HG03064 (cell line): ENCODE data around the gene ZMIZ1.

Experiments used
- ATAC-seq: cut with Tn5 transposase; IDR thresholded peaks from one replicate; pipeline ENCODE4 v1.9.1; 2021; ENCODE audit warnings: low read depth; ENCODE audit not compliant: unreplicated experiment

Gene ZMIZ1

DNA sequence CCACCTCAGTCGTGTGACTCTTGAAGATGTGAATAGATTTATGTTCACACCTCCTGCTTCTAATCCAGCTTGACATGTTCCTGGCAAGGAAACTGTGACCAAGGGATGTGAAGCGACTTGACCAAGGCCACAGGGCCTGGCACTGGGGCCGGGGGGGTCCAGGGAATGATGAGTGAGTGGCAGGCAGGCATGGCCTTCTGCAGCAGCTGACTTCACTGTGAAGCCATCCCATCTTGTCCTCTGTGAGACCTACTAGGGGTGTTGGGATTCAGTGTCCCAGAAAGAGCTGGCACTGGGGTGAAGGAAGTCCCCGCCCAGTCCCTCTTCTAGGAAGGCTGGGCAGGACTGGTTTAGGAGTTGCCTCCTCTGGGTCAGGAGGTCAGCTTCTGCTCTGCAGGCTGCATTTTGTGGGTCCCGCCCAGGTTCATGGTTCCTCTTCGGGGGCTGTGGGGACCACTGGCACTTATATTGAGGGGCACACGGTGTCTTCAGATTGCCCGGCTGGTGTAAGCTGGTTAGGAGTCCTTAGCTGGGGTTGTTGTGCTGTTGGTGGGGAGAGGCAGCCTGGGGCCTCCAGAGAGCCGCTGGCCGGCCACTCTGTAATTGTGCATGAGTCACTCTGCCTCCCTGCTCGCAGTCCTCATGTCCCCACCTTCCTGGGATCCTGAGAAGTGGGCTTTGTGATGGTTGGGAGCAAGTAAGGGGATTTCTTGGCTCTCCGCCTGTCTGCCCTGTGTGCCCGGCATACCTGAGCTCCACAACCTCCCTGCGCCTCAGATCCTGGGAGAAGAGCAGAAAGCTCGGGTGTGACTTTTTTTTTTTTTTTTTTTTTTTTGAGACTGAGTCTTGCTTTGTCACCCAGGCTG lies 11.0 kb downstream of the ZMIZ1 start:
- no peak for ATAC-seq

DNA sequence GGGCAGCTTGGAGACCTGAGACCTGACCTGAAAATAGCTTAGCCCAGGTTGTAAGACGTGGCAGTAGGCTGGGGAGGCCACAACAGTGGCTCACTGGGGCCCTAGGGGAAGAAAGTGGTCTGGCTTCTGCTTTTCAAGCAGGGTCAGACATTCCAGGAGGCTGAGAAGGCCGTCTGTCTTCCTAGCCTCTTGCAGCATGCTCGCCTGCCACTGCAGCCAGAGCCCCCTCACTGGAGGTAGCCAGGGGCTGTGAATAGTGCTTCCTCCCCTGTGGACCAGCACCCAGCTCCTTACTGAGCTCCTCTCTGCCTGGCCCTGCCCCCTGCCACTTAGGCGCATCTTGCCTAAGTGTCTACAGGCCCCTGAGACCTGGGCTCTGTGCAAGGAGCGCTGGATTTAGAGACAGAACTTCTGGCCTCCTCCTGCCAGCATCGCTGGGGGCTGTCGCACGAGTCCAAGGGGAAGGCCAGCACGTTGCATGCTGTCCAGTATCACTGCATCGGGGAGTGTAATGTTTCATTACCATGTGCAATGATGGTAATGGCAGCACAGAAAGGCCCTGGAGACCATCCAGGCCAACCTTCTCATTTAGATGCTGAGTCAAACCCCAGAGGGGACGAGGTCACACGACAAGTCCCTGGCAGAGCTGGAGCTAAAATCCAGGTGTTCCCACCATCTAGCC lies 12.7 kb downstream of the ZMIZ1 start:
- no peak for ATAC-seq

DNA sequence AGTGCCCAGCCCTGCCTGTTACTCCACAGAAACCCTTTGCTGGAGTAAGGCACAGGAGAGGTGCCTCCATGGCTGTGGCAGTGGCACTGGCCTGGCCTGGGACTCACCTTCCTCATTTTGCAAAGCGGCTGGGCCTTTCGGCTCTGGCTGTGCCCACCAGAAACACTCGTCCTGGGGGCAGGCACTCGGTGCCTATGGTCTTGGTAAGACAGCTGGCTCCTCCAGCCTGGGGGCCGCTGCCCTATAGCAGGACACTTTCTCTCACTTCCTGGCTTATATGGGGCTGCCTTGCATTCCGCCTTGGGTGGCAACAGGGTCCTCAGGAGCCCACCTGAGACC lies 13.2 kb downstream of the ZMIZ1 start:
- ATAC-seq, result no peak

DNA sequence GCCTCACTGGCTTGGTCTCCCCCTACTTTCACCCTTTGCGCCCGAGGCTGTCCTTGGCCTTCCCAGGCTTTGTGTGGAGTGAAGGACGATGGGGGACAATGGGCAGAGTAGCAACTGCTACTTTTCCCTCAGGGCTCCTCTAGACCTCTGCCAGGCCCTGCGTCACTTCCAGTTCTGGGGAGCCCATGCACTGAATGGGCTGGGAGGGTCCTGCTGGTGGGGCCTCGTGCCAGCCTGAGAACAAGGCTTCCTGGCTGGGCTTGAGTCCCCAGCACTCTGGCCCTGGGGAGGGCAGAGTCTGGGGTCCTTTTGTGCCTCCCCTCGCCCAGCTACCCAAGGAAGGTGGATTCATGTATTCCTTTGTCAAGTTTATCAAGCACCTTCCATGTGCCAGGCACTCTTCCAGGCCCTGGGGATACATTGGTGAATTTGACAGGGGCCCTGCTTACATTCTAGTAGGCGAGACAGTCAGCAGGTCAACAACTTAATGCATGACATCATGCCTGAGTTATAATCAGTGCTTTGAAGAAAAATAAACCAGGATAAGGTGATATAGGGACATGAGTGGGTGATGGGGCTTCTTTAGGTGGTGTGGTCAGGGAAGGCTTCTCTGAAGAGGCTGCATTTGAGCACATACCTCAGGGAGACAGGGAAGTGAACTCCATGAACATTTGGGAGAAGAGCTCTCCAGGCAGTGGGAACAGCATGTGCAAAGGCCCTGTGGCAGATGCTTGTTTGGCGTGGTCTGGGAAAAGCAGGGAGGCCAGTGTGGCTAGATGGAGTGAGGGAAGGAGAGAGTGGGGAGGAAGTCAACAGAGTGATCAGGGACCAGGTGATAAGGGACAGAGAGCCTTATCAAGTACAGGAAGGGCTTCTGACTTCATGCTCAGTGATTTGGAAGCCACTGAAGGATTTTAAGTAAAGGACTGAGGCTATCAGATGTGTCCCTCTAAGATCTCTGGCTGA lies 14.1 kb downstream of the ZMIZ1 start:
- ATAC-seq, result no peak

DNA sequence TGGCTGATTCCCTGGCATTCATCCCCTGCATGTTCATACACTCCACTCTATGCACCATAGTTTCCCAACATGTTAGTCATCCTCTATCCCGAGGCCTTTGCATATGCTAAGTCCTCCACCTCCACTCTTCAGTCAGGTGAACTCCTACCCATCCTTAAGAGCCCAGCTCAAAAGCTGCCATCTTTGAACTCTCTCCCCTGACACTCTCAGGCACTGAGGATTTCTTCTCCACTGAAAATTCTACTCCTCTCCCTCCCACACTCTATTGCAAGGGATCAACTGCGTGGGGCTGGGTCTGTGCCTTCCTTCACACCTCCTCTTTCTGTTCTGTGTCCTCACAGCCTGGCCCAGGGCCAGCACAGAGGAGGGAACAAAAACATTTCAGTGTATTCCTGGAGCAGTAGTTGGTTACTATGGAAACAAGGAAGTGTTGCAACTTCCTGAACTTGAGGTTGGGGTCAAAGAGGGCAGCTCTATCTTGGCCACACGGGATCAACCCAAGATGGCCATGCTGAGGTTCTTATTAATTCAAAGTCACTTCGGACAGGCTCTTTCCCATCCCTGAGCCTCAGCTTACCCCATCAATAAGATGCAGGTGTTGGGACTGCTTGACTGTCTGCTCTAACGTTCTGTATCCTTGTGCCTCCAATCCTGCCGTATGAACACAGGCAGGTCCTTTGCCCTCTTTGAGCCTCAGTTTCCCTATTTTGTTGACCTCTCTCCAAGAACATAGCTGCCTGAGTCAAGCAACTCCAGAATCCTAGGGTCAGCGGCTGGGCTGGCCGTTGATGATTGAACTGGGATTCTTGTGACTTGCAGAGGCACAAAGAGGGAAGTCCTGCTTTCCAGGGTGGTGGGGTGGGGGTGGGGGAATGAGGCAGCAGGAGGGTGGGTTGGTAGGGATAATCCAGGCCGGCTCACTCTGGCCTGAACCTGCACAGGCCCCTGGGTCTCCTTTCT lies 15.5 kb downstream of the ZMIZ1 start:
- ATAC-seq, result no peak

DNA sequence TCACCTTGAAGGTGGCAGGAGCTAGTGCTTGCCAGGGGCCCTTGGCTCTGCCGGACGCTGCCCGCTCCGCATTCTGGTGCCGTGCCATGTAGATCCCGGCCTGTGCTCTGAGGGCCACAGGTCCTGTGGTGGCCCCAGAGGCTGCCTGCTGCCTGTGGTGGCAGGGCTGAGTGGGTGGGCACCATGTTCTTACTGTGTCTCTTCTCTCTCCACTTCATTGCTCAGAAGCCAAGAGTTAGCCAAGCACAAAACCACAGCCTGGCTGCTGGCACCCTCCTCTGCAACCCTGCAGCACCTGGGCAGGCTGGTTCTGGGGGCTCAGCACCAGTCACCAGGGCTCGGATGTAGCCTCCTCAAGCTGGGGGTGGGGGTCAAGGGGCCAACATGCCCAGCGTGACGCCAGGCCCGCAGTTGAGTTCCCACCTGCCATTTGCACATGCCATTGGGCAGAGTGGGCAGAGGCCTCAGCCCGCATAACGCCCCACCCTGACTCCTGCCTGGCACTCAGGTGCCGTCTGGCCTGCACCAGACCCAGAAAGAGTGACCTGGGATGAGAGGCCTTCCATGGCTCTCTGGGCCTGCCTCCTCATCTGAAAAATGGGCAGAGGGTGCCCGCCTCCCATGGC lies 16.3 kb downstream of the ZMIZ1 start:
- ATAC-seq, result peak; percentile 50

DNA sequence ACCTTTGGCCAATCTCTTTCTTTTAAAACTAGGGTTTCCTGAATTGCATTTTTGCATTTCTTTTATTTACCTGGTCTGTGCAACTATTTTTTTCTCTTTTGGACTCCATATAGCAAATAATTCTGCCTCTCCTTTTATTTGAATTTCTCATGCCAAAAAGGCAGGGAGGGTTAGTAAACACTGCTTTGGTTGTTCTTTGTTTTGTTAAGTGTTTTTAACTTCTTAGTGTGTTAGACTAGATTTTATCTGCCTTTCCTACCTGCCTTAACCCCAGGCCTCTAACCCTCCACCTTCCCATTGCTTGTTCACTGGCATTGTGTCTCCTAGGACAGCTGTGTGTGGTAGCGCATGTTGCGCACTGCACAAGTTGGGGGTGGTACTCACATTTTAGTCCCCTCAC lies 18.1 kb downstream of the ZMIZ1 start:
- no peak for ATAC-seq

DNA sequence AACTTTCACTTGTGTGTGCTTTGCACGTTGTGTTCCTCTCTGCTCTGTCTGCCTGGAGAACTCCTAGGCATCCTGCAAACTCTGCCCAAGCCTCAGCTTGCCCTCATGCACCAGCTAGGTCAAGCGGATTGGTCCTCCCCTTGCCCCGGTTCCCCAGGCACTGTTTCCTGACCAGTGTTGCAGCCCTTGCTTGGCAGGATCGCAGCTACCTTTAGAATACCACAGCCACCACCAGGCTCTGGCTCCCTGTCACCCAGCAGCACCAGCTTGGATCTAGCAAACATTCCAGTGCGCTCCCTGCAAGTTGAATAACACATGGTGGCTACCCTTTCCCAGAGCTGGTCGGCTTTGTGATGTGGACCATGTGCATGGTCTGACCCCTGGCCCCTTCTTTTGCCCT lies 19.0 kb downstream of the ZMIZ1 start:
- ATAC-seq, result no peak

DNA sequence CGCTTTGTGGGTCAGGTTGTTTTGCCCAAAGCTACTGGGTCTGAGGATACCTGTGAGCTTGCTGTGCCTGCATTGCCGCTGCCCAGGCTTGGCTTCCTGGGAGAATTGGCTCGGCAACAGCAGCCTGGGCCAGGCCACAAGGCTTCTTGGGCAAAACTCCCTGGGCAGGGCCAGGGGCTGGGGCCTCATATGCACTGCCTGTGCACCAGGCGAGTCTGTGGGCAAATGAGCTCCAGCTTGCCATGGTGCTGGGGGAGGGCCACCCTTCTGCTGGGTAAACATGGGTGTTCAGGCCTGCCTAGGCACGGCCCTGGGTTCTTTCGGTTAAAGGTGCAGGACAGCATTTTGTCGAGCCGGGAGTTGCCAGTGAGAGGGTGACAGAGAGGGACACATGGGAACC lies 19.4 kb downstream of the ZMIZ1 start:
- no peak for ATAC-seq

DNA sequence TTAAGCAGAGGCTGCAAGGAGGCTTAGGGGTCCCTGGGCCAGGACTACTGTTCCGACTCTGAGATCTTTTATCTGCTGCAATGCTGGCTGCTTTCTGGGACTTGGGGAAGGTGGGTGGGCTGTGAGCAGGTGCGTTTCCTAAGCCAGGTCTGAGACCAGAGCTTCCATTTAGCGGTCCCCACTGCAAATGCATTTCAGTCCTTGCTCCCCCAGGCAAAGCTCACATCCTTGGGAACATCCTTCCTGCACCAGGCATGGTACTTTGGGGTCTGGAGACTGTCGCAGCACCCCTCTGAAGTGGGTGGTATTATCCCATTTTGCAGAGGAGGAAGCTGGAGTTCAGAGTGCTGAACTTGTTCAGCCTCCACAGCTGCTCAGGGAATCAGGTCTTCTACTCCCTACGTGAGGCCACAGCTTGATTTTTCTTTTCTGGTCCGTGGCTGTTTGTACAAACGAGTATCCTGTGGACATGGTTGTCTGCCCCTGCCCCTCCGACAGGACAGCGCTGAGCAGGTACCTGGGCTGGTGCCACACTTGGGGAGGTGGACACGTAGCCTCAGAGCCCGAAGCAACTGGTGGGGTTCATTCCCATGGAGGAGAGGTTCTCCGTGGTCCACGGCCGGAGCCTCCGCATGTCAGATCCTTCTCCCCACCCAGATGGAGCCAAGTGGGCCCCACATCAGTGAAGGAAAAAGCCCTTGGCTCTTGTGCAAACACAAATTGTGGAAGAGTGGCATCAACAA lies 20.0 kb downstream of the ZMIZ1 start:
- ATAC-seq, result no peak

DNA sequence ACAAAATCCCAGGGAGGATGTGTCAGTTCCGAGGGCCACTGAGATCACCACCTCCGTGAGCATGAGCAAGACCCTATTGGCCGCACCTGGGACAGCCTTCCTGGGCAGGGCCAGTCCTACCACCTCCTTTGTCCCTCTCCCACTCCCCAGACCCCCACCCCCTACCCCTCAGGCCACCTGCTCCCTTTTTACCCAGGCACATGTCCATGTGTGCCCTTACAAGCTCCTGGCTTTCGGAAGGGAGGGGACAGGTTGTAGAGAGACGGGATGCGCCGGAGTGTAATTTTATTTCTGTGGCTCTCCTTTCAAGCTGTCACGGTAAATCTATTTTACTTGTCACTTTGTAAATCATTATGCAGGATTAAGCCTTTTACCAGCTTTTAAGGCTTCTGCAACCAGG lies 20.9 kb downstream of the ZMIZ1 start:
- ATAC-seq, result no peak

DNA sequence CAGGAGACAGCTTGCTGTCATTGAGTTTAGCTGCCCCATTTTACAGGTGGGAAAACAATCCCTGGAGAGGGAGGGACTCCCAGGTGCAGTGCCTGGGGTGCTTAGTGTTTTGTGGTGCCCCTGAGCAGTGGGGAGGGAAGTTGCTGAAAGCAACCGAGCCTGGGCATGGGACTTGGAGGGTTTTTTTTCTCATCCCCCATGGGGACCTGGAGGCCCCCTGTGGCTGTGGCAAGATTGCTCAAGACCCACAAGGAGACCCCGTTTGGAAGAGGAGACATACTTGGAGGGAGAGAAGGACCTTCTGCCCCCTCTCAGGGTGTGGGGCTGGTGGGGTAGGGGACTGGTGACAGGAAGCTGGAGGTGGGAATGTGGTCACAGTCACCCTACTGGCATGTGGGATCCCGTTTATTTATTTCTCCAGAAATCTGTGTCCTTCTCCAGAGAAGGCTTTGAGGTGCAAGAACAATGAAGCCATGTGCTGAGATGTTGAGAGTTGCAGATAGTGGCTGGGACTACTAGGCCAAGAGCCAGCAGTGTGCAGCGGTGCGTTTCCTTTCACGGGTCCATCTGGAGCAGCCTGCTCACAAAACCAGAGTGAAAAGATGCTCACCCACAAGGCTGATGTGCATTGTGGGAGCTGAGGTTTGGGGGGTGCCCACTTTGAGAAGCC lies 21.5 kb downstream of the ZMIZ1 start:
- ATAC-seq, result peak; percentile 48

DNA sequence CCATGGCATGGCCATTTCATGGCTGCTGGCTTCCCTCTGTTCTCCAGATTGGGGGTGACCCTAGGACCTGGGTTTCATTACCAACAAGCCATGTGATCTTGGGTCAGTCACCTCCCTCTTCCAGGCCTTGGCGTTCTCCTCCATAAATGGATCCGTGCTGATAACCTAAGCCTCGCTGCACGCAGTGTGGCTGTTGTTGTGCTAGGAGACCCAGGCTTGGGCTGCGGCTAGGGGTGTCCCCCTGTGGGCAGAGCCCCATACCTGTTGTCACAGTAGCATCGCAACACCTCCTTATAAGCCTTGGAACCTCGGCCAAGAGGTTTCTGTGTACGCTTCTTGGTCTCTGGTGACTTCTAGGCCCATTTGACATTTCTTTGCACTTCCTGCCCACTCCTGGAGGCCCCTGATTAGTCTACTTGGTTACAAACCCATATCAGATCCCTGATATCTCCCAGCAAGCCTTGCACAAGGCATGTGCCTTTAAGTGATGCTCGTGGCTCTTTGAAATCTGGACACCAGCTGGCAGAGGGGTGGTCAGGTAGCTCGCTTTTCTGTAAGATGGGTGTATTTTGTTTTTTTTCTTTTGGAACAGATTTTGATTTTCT lies 23.6 kb downstream of the ZMIZ1 start:
- no peak for ATAC-seq

DNA sequence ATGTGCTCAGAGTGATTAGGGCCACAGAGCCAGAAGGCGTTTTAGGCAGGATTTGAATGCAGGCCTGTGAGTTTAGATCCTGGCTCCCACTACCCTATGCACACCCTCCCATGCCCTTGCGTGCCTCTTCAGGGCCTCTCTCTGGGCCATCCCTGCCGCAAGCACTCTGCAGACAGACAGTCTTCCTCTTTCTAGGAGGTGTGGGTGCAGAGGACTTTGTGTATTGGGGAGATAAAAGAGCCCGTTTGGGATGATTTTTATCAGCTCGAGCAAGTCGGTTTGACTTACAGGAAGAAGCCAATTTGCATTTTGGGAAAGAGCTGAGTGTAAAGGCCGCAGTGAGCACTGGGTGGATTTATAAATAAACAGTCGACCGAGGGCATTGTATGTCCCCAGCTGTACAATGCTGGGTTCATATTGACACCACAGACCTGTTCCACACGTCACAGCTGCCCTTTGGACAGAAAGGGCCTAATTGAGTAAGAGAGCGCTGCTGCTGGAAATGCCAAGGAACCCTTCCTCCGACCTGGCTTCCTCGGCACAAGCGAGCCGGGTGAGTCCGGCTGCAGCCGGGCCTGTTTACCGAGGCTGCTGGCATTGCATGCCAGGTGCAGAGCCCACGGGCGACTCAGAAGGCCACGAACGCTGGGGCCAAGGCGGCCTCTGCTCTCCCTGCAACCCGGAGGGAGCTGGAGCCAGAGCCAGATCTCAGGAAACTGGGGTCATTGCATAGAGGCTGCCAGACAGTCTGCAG lies 25.1 kb downstream of the ZMIZ1 start:
- no peak for ATAC-seq

DNA sequence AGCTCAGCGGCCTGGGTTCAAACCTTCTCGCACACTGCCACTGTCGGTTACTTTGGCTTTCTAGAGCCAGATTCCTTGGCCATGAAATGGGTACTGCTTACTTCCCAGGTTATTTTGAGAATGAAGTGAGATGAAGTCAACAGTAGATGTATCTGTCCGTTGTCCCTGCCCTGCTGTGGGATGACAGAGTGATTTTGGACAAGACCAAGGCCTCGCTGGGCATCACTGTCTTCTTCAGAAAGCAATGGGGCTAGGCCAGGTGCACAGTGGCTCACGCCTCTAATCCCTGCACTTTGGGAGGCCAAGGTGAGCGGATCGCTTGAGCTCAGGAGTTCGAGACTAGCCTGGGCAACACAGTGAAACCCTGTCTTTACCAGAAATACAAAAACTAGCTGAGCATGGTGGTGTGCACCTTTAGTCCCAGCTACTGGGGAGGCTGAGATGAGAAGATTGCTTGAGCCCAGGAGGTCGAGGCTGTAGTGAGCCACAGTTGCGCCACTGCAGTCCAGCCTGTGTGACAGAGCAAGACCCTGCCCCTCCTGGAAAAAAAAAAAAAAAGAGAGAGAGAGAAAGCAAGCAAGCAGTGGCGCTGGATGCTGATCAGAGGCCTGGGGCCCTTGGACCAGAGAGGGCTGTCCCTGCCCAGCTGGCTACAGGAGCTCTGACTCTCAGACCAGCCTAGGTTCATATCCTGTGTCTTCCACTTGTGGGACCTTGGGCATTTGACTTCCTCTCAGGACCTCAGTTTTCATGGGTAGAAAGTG lies 25.8 kb downstream of the ZMIZ1 start:
- ATAC-seq, result no peak

DNA sequence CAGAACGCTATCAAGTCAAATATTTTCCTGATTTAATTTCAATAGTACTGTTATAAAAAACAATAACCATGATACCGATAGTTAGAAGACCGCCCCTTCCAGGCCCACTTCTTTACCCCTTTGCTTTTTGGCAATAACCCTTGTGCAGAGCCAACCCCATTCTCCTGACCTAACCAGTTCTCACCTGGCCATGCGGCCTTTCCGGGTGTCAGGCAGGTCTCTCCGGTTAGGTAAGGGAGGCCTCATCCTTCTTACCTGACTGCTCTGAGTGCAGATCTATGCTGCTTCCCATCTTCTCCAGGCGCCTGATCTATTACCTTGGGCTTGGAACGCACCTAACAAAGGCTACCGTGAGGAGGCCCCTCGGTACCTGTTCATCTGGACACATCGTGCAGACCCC lies 26.6 kb downstream of the ZMIZ1 start:
- no peak for ATAC-seq

DNA sequence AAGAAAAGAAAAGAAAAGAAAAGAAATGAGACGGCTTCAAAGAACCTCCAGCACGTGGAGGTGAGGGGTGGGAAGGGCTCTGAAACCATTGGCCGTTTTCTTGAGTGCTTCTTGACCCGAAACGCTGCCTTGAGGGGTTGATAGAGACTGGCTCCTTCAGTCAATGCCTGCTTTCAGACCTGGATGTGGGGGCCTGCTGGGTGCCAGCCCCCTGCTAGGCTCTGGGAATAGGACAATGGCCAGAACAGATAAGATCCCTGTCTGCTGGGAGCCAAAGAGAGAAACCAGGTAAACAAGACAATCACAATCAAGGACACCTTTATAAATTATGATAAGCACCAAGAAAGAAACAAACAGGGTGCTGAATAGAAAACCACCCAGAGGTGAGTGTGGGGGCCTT lies 27.7 kb downstream of the ZMIZ1 start:
- no peak for ATAC-seq
